GM19025 (cell line): ENCODE measurements around the gene LRIT3.

Experiments
- ATAC-seq: cut with Tn5 transposase; IDR thresholded peaks from one replicate; pipeline ENCODE4 v1.9.1; 2021; ENCODE audit warnings: mild to moderate bottlenecking, low read depth, moderate library complexity; ENCODE audit not compliant: unreplicated experiment

The LRIT3 gene

GRCh38 chr4:109887071-109887470 lies 39.2 kb downstream of the LRIT3 start:
- ATAC-seq = no peak

GRCh38 chr4:109890076-109890475 lies 42.2 kb downstream of the LRIT3 start:
- no peak for ATAC-seq

GRCh38 chr4:109902559-109903251 lies 54.8 kb downstream of the LRIT3 start:
- no peak for ATAC-seq

- no peak for ATAC-seq
These were observed 60.8 kb downstream of the LRIT3 start for GRCh38 chr4:109908731-109909130.

GRCh38 chr4:109910256-109910655 lies 62.3 kb downstream of the LRIT3 start:
- no peak for ATAC-seq

GRCh38 chr4:109912706-109913595 lies 65.0 kb downstream of the LRIT3 start, which contains the start of gene EGF:
EGF (plus strand) TSS chr4:109912883; CDS start chr4:109913336, 453 bp downstream.
- no peak for ATAC-seq

GRCh38 chr4:109913596-109914241 lies 65.8 kb downstream of the LRIT3 start:
- no peak for ATAC-seq

- ATAC-seq = no peak
These were observed 66.4 kb downstream of the LRIT3 start for GRCh38 chr4:109914322-109914721.

GRCh38 chr4:109915385-109916026 lies 67.6 kb downstream of the LRIT3 start:
- no peak for ATAC-seq

GRCh38 chr4:109916027-109916409 lies 68.1 kb downstream of the LRIT3 start:
- no peak for ATAC-seq

GRCh38 chr4:109921384-109921808 lies 73.5 kb downstream of the LRIT3 start:
- ATAC-seq = no peak
